Stimulated activated CD4-positive, alpha-beta T cell treated with anti-CD3 and anti-CD28 coated beads, Interleukin-2, amount 100 ng/mL, for 4 hours (primary cell): ENCODE measurements around the gene SPINK6.

Experiments used
- DNase-seq: peaks from one replicate; pipeline ENCODE4 v3.0.0-alpha.2; 2020; ENCODE audit warnings: low read depth

Gene SPINK6, protein sequence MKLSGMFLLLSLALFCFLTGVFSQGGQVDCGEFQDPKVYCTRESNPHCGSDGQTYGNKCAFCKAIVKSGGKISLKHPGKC

GRCh38 chr5:148202531-148203203 is at the start of gene SPINK6:
Gene SPINK6, plus strand, starts transcription at chr5:148203042. Its CDS starts 55 bp downstream, at chr5:148203097.
- DNase-seq = no peak

DNA sequence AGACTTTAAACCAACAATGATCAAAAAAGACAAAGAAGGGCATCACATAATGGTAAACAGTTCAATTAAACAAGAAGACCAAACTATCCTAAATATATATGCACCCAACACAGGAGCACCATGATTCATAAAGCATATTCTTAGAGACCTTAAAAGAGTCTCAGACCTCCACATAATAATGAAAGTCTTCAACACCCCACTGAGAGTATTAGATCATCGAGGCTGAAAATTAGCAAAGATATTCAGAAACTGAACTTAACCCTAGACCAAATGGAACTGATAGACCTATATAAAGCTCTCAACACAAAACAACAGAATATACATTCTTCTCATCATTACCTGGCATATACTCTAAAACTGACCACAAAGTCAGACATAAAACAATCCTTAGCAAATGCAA is 46.2 kb upstream of the SPINK6 start:
- DNase-seq = no peak

DNA sequence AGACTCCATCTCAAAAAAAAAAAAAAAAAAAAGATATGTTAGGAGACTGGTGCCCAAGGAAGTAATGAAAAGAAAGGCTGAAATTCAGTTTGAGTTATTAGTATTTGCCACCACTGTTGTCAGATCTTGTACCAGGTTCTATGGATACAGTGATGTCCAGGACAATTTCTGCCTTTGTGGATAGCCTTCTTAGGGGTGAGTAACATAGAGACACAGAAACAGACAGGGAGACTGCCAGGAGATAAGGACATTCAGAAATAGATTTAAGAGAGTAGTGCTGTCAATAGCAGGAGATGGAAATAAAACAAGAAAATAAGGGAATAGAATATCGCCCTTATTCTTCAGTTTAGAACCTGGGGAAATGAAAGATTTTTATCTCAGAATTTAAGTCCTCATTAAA is 40.8 kb upstream of the SPINK6 start:
- no peak for DNase-seq

GRCh38 chr5:148163345-148163744 is 39.5 kb upstream of the SPINK6 start:
- DNase-seq = no peak

DNA sequence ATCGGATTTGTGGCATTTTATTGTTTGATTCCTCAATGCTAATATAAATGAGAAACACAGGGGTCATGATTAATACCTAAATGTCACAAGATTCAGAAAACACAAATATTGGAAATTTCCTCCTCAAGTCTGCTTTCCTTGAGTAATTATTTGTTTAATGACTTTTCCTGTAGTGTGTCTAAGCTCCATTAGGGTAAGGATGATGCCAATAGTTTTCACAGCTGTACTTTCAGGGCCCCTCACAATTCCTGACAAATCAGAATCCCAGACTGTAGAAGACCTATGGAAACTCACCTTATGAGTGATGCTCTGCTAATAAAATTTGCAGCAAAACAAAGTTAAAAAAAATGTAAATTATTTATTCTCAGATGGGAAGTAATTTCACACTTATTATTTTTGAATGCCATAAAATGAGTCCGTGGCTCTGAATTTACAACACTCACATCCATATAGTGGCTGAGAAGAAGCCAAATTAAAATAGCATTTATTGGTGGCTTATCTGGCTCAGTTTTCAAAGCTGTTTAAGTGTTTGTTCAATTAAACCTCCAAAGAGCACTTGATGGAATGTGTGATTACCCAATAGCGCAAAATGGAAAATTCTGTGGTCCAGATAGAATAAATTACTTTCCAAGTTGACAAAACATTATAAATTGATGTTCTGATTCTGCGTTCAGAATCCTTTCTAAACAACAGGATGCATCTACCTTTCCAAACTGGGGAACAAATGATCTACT is 36.1 kb upstream of the SPINK6 start:
- no peak for DNase-seq

DNA sequence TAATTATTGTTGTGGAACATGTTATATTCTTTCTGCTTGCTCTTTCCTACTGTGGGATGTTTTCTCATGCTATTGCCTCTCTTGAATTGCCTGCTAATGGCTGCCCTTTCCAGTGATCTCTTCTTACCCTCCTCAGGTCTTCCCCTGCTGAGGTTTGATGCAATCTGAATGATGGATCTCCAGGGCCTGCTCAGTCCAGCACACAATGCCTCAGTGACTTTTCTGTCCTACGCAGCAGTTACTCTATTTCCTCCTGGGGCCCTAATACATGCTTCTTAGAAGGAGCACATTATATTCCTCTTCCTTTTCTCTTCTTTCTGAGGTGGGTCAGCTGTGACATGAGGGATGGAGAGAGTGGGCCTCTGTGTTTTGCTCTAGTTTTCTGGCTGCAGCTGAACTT is 34.6 kb upstream of the SPINK6 start, which contains the start of gene SPINK14:
SPINK14 (plus strand) TSS at position 301 of the 400 bp plus-strand sequence. CDS start 1,187 bp downstream, outside the sequence.
- no peak for DNase-seq

GRCh38 chr5:148172377-148172776 is 30.5 kb upstream of the SPINK6 start:
- no peak for DNase-seq

DNA sequence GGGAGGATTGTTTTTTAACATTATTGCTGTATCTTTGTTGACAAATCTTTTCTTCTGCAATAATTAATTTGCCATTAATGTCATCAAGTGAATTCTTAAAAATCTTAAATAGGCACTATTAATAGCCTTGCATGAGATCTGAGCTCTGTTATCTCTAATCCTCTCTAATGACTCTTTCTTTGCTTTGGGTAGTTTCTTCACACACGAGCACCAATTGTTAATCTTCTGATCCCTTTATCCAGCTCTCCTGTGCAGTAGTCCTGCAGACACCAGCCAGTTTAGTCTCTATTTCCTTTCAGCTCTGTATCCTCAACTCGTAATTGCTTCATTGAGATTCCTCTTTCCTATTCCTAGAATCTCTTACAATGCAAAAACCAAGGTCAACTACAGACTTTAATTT is 26.4 kb upstream of the SPINK6 start:
- DNase-seq = no peak

GRCh38 chr5:148177207-148177606 is 25.6 kb upstream of the SPINK6 start:
- no peak for DNase-seq

- DNase-seq = no peak
These were observed 23.5 kb upstream of the SPINK6 start for GRCh38 chr5:148179234-148179824.

GRCh38 chr5:148186248-148187003 is 16.4 kb upstream of the SPINK6 start:
- no peak for DNase-seq

DNA sequence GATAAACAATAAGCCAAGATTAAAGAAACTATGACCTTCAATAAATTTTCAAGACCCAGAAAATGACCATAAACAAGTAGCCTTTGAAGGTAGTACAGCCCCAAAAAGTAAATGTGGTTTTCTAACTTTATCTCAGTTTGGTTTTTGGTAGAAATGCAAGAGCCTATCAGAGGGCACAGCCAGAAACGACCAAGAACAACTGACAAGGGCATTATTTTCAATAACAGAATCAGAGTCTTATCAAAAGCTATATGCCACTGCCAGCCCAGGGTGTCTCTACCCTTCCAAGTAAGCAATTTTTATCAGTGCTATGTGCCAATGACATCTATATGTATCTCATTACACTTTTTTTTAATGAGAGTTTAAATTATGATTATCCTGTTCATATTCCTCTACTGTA is 11.8 kb upstream of the SPINK6 start:
- DNase-seq = no peak

DNA sequence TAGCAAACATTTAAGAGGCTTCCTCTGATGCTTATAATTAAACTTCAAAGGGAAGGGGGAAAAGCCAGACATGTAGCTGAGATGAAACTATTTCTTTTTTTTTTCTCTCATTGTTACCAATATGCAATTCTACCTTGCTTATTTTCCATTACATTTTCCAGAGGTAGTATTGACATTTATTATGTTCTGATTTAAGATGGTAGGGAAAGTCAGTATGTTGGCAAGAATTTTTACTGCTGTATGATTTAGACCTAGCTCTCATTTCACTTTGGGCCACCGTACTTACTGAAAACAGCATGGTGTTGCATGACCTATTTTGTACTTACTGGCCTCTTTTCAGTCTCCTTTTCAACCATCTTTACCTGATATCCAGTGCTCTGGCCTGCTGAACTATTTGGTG is 9.6 kb upstream of the SPINK6 start:
- no peak for DNase-seq

- no peak for DNase-seq
These were observed 1.7 kb upstream of the SPINK6 start for GRCh38 chr5:148201151-148201550.

DNA sequence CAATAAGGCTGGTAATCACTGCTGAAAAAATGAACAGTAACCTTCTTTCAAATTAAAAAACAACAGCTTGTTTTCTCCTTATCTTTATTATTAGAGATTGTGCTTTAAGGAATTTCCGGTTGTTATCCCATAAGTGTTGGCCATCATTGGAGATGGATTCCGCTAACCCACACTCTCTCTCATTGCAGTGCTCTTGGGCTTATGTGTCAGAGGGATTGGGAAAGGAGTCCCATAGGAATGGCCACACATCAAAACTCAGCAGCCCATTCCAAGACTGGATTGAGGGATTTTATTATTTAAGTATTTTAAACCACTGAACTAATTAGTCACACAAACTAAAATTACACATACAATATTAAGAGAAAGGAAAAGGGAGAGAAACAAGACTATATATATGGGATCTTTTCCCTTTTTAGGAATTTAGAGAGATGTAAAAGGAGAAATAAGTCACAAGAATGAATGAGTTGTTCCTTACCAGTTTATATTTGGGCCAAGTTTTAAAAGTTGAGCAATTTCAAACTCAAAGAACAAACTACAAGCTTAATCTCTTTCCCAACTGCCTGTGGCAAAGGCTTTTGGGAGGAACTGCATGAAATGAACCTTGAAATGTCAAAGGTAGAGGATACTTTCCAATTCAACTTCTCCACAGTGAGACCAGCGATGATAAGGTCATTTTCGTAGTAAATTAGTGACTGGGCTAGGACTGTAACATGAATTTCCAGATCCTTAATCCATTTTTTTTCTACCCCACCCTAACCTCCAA is 2.4 kb downstream of the SPINK6 start:
- DNase-seq = no peak

GRCh38 chr5:148205865-148206264 is 3.0 kb downstream of the SPINK6 start:
- DNase-seq = no peak

- DNase-seq = no peak
These were observed 3.8 kb downstream of the SPINK6 start for GRCh38 chr5:148206620-148207019.

- DNase-seq = no peak
These were observed 5.4 kb downstream of the SPINK6 start for GRCh38 chr5:148208226-148208625.

DNA sequence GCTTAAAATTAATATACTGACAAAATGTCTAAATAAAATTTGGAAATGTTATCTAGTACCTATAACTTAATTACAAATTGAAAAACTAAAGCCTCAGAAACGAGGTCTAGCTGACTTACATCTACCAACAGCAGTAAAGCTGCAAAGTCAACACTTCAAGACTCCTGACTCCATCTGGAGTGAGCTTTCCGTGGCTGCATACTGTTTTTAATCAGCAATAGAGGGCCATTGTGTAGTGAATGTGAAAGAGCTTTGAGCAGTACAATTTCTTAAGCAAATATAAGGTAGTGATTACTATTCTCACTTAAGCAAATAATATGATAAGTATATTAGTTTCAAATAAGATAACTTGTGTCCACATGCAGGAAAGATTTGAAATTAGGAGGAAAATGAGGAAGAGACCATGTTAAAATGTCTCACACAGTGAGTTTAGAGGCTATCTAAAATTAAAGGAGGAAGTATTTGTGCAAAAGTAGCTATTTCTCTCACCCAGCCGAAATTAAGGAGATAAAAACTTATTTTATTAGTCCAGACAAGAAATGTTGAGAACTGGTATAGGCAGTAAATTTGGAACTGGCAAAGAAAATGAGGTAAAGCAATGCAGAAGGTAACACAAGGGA is 6.4 kb downstream of the SPINK6 start:
- no peak for DNase-seq

- DNase-seq = no peak
These were observed 11.9 kb downstream of the SPINK6 start for GRCh38 chr5:148214665-148215185.

DNA sequence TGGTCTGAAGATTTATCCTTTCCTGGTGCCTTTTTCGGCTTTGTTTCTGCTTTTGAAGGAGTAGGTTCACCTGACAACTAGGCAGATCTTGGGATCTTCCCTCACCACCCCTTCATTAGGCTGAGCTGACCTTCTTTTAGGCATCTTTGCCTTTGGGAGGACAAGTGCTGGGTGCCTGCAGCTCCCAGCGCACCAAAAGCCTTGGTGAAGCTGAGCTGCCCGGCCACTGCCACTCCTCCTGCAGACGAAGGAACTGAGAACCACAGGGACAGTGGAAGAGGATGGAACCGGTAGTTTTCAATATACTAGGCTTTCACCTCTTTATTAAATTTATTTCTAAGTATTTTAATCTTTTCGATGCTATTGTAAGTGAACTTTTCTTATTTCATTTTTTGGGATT is 18.7 kb downstream of the SPINK6 start:
- DNase-seq = no peak
